Colon (tissue), 2 donors: ENCODE measurements around the gene PNMA1.

Experiments
- FAIRE-seq: peaks from 2 replicates; lab custom pipeline; 2012; peaks lifted over from hg19 to GRCh38; lab: Jason Lieb, UNC
- donor health status: control.
- donor health status: control.

PNMA1 gene

DNA sequence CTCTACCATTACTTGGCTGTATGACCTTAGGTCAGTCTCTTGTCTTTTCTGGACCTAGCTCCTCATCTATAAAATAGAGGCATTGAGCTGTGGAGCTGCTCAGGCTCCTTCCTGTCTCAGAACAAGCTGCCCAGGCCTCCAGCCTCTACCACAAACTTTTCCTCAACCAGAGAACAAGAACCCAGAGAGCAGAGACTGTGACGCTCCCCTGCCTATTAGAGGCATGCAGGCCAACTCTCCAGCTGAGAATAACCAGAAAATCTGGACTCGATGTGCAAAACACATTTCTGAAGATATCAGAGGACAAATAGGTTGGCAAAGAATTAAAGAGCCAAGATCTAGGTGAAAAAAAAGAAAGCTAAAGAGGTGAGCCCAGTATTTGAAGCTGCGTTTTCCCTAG, 17.8 kb upstream of the PNMA1 start:
- no peak for FAIRE-seq

DNA sequence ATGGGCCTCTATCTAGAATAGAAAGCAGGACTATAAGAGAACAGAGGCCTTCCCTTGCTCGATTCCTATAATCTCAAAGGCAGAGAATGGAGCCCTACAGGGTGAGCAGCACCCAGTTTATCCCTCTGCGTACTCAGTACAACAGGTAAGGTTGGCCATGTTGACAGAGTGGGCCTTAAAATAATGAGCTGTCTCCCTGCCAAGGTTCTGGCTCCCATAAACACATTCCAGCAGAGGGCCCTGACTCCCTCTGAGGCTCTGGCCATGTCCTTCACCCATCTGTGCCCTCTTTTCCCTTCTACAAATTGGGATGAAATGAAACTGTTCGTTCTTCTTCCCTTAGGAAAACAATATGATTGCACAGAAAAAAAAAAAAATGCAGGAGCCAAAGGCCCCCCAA, 16.9 kb upstream of the PNMA1 start:
- FAIRE-seq = no peak

DNA sequence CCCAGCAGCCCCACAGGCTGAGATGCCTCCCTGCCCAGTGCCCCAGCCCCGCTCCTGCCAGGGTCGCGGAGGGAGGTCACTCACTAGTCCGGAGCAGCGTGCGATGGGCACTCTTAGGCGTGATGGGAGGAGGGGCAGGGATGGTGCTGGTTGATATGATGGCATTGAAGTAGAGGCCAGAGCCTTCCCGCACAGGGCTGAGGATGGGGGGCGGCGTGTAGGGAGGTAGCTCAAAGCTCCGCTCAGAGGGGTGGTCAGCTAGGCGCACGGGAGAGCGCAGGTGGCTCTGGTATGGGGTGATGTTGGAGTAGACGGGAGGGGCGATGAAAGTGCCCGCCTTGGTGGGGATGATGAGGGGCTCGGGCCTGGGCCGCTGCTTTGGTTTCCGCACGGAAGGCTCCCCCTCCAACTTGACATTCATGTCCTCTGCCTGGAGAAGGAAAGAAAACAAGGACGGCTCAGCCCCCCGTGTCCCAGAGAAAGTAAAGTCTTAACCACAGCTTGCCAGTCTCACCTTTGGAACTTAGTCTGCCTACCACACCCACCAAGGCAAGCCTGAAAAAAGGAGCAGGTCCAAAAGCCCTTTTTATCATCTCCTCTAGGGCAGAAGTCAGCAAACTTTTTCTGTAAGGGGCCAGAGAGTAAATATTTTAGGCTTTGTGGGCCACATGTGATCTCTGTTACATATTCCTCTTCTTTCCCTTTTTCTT, 15.5 kb upstream of the PNMA1 start:
- no peak for FAIRE-seq

GRCh38 chr14:73728717-73729330, 14.6 kb upstream of the PNMA1 start:
- no peak for FAIRE-seq

- FAIRE-seq = no peak
Observed at GRCh38 chr14:73727166-73727565, 13.0 kb upstream of the PNMA1 start.

DNA sequence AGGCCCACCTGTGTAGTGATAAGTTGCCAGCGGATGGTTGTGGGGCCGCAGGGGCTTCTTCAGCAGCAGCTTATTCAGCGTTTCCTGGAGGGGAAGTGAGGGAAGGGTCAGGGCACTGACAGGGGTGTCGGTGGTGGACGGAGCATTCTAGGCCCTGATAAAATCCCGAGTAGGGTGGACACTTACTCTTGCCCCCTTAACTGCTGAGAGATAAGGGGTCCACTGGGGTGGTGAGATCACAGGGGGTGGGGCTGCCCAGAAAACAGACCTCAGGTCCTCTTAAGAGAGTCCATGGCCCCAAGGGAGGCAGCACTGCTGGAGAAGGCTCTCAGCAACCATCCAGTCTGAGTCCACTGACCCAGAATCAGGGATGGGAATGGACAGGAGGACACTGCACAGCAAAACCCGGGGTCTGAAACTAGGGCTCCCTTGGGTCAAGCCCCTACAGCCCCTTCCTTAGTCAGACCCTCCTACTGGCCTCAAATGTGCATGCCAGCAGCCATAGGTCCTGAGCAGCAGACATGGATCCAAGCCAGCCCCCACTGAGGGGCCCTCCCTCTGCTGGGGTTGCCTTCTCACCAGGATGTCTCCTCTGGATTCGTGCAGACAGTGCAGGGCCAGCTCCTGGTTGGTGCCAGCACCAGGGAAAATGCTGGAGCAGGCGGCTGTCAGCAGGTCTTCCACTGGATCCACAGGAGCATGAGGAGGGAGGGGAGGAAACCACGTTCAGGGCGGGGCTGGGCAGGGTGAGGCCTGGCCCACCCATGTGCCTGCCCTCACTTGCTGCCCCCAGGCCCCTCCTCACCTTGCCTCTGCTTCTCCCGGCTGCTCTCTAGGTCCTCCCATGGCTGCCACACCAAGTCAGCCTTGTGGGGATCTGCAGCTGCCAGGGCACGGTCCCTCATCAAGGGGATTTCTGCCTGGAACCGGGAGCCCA, 12.1 kb upstream of the PNMA1 start:
- no peak for FAIRE-seq

DNA sequence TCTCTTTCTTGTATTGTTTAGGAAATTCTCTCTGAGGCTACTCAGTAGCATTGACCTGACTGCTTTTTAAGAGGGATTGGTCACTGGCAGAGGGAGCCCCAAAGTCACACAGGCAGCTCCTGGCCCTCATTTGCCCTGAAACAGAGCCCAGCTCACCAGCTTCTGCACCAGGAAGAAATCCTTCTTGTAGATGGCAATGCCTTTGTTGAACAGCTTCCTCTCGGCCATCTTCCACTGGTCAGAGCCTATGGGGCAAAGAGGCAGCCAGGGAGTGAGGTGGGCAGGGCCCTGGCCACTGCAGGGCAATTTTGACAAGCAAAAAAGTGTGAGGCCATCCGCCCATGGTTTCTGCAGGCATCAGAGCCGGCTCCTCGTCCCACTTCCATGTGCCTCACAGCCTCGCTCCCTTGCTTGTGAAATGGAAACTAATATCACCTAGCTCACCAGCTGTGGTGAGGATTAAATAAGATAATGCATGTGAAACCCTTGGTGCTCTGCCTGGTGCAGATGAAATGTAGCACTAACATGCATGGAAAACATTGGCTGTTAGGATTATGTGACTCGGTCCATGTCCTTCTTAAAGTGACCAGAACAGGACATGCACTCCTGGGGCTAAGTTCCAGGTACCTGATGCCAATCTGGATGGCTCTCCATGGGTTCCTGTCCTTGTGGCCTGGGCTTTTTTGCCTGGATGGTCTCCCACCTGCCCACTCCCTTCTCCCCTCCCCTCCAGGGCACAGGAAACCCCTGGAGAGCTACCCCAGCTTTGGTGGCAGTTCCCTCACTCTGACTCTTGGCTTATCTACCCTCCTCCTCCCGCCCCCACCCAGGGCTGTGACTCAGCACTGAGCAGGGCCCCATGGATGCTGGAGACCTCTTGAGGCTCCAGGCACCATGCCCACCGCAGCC, 11.2 kb upstream of the PNMA1 start:
- FAIRE-seq = no peak

DNA sequence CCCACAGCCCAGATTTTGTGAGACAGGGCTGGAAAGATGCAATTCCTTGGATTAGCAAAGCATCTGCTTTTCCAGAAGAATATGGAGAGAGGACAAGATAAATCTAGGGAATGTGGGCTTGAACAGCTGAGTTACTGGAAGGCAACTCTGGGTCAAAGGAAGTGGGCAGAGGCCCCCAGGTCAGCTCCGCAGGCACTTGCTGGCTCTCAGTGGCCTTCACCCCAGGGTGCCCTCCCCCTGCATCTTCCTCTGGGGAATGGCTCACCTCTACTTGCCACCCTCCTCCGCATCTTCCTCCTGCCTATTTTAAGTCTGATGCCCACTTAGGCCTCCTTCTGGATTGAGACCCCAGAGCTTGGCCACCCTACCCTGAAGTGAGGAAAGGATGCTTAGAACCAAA, 10.5 kb upstream of the PNMA1 start:
- FAIRE-seq = no peak

- no peak for FAIRE-seq
Observed at GRCh38 chr14:73723797-73724661, 9.8 kb upstream of the PNMA1 start.

DNA sequence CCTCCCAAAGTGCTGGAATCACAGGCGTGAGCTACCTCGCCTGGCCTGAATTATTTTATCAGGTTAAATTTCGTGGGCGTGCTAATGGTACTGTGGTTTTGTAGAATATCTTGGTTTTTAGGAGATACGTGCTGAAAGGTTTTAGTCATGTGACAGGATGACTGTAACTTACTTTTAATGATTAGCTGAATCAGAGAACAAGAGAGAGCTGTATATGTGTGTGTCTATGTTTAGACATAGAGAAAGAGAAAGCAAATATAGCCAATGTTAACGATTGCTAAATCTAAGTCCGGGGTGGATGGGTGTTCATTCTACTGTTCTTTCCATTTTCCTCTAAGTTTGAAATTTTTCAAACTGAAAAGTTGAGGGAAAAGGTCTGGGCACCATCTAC, 9.2 kb upstream of the PNMA1 start:
- FAIRE-seq = no peak

- FAIRE-seq = no peak
Observed at GRCh38 chr14:73722581-73722980, 8.4 kb upstream of the PNMA1 start.

DNA sequence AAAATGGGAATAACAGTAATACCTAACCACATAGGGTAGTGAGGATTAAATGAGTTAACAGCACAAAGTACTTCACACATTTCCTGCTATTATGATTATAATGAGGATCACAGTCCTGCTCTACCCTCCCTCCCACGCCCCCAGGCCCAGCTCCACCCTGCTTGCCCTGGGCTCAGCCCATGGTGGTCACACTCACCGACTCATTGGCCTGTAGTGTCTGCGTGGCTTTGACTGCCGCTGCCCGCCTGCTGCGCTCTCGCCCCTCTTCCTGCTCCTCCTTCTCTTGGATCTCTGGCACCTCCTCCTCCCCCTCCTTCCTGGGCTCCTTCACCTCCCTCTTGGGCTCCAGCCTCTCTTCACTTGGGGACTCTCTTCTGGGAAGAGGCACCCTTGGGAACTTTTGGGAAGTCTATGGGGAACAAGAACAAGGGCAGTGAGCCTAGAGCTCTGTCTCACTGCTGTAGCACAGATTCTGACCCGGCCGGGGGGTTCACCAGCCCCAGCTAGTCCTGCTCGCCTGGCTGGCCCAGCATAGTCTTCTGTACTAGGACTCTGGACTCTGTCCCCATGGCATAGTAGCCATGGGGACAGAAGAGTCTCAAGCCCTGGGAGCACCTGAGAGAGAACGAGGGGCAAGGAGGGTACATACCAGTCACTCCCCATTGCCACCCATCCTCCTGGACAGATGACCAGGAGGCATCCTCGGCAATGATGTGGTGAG, 7.1 kb upstream of the PNMA1 start:
- FAIRE-seq = no peak

DNA sequence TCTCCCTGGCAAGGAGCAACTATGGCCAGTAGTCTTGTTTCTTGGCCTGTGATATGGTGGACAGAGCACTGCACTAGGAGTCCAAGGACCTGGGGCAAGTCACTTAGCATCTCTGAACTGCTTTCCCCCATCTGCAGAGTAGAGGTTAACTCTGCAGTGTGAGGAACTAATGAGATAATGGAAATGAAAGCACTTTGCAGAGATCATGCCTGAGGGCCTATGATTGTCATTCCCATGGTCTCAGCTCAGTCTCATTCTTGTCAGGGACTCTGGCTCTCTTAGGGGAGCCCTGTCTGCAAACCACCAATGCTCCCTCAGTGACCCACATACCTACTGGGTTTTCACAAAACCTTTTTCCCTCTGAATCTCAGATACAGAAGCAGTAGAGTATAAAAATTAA, 6.5 kb upstream of the PNMA1 start:
- FAIRE-seq = no peak

DNA sequence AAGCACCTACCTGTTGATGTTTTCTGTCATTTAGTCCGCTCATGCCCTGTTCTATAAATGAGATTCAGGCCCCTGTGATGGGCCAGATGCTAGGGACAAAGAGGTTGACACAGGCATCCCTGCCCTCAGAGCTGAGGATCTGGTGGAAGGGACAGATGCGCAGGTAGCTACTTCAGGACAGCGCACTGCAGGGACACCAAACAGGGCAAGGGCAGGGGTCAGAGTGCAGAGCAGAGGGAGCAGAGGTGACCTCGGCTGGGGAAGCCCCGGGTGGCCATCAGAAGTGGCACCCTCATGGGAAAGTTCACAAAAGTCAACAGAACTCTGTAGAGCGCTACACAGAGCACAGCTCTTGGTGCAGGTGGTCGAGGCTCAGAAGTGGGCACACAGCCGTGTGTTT, 5.6 kb upstream of the PNMA1 start:
- FAIRE-seq = no peak

GRCh38 chr14:73719361-73719760, 5.2 kb upstream of the PNMA1 start:
- no peak for FAIRE-seq

- no peak for FAIRE-seq
Observed at GRCh38 chr14:73718418-73719251, 4.5 kb upstream of the PNMA1 start.

- no peak for FAIRE-seq
Observed at GRCh38 chr14:73717711-73718417, 3.7 kb upstream of the PNMA1 start.

DNA sequence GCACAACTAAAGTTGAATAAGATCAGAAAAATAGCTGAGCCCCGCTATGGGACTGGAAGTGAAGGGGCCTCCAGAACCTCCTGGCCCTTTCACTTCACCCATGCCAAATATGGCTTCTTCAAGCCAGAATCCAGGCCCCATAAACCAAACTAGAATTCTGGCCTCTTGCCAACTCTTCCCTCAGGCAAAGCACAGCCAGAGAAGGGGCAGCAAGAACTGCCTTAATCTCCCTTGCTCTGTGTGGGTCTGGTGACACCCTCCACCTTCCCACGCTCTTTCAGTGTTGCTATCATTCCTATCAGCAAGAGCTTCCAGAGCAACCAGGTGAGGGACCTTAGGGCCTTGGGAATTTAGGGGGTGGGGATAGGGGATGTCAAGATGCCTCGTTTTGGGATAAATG, 3.1 kb upstream of the PNMA1 start:
- FAIRE-seq = no peak

DNA sequence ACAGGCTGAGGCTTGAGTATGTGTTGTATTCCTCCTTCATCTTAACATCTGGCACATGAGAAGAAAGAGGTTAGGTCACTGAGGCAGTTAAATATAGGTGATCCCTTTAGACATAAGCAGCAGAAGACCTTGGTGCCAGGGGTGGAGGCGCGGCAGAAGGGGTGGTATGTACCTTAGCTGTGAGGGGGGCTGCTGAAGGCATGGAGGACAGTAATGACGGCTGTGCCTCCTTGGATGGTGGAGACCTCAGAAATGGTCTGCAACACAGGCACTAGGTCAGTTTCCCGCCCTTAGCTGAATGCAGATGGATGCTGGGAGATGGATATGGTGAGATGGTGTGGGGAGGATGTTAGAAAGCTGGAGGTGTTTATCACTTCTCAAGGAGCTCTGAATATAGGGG, 1.5 kb upstream of the PNMA1 start:
- no peak for FAIRE-seq
